HG03571 (cell line): Measurements from ENCODE around the gene TRAF3IP1.
"Not testable (repeated sequence)": the region's sequence is repeated elsewhere in the genome, so short reads cannot be mapped to it uniquely, and the experiment has no call there.

Experiments
- ATAC-seq: cut with Tn5 transposase; IDR thresholded peaks from one replicate; pipeline ENCODE4 v1.9.1; 2021; ENCODE audit not compliant: unreplicated experiment

Gene TRAF3IP1

GRCh38 chr2:238338710-238339394, 18.5 kb downstream of the TRAF3IP1 start:
- ATAC-seq = no peak

- ATAC-seq = no peak
Measured at GRCh38 chr2:238339395-238339780, 19.1 kb downstream of the TRAF3IP1 start.

GRCh38 chr2:238339814-238340213, 19.5 kb downstream of the TRAF3IP1 start:
- ATAC-seq = no peak

- no peak for ATAC-seq
Measured at GRCh38 chr2:238341536-238341935, 21.2 kb downstream of the TRAF3IP1 start.

GRCh38 chr2:238344035-238344434, 23.7 kb downstream of the TRAF3IP1 start:
- no peak for ATAC-seq

- no peak for ATAC-seq
Measured at GRCh38 chr2:238344517-238344916, 24.2 kb downstream of the TRAF3IP1 start.

GRCh38 chr2:238345297-238345968, 25.1 kb downstream of the TRAF3IP1 start:
- no peak for ATAC-seq

- ATAC-seq = peak; percentile 57
Measured at GRCh38 chr2:238346544-238346943, 26.2 kb downstream of the TRAF3IP1 start.

- no peak for ATAC-seq
Measured at GRCh38 chr2:238350150-238350897, 30.0 kb downstream of the TRAF3IP1 start.

GRCh38 chr2:238351315-238351714, 31.0 kb downstream of the TRAF3IP1 start:
- ATAC-seq = no peak

GRCh38 chr2:238352361-238352760, 32.0 kb downstream of the TRAF3IP1 start:
- no peak for ATAC-seq

GRCh38 chr2:238358769-238359168, 38.5 kb downstream of the TRAF3IP1 start:
- no peak for ATAC-seq

- ATAC-seq = no peak
Measured at GRCh38 chr2:238359403-238359802, 39.1 kb downstream of the TRAF3IP1 start.

GRCh38 chr2:238361877-238362276, 41.6 kb downstream of the TRAF3IP1 start:
- ATAC-seq = no peak

GRCh38 chr2:238362626-238363025, 42.3 kb downstream of the TRAF3IP1 start:
- ATAC-seq = no peak

- no peak for ATAC-seq
Measured at GRCh38 chr2:238369591-238370040, 49.3 kb downstream of the TRAF3IP1 start.

GRCh38 chr2:238370094-238370822, 49.9 kb downstream of the TRAF3IP1 start:
- ATAC-seq = no peak

- no peak for ATAC-seq
Measured at GRCh38 chr2:238370823-238371372, 50.6 kb downstream of the TRAF3IP1 start.

GRCh38 chr2:238372277-238372676, 52.0 kb downstream of the TRAF3IP1 start:
- ATAC-seq = not testable (repeated sequence)

- ATAC-seq = no peak
Measured at GRCh38 chr2:238376884-238377391, 56.6 kb downstream of the TRAF3IP1 start.
